ENCODE measurements around the gene FCF1.

The FCF1 gene

DNA sequence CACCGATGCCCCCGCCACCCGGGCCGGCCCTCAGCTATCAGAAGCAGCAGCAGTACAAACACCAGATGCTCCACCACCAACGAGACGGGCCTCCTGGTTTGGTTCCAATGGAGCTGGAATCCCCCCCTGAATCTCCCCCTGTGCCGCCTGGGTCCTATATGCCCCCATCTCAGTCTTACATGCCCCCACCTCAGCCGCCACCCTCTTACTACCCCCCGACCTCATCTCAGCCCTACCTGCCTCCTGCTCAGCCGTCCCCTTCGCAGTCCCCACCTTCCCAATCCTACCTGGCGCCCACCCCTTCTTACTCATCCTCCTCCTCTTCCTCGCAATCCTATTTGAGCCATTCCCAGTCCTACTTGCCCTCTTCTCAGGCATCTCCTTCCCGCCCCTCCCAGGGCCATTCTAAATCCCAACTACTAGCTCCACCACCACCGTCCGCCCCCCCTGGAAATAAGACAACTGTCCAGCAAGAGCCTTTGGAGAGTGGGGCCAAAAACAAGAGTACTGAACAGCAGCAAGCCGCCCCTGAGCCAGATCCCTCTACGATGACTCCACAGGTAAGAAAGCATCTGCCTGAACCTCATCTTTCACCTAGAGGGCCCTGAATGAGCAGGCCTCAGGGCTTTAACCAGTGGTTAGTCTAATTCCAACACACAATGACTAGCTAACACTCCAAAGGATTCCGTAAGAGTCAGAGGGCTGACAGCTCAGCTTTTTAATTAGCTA lies 51.0 kb downstream of the FCF1 start:
- no peak for DNase-seq (ENCODE audit: low spot score)

DNA sequence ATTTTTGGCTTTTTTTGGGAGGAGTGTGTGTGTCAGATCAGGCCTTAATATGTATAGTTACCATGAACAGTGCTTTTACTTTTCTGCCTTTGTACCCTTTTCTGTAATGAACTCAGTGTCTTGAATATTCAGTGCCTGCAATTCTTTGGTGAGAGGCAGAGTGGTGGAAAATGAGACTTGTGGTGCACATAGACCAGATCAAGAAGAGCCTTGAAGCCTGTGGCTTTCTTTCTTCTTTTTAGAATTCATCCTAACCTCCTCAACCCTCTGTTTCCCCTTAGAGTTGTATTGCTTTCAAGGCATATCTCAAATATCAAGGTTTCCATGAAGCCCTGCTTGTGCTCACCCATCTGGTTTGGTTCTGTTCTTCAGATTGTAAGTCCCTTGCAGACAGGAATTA lies 52.8 kb downstream of the FCF1 start:
- no peak for DNase-seq (ENCODE audit: low spot score)

DNA sequence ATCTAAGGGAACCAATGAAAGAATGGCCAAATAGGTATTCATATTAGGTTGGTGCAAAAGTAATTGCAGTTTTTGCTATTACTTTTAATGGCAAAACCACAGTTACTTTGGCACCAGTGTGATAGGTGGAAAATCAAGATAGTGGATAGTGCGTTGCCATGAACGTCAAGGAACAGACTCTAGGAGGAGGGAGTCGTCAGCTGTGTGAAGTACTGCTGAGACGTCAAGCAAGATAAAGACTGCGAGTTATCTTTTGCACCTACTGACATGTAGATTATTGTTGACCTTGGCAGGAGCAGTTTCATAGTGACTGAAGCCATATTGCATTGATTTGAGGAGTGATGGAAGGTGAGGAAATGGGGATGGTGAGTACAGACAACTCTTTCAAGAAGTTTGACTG lies 58.5 kb downstream of the FCF1 start:
- DNase-seq (ENCODE audit: low spot score), result no peak

DNA sequence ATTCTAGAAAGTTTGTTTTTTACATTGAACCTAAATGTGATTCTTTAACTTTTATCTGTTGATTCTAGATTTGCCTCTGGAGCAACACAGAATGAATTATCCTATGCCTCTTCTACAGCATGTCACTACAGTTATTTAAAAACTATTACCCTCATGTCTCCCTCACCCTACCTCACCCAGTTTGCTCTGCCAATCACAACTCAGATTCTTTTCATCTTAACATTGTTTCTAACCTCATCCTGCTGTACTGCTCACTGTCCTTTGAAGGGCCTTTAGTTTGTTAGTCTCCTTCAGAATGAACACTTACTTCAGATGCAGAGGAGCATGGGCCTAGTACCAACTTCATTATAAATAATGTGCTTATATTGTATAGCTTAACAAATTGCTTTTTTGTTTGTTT lies 71.7 kb downstream of the FCF1 start:
- no peak for DNase-seq (ENCODE audit: low spot score)

DNA sequence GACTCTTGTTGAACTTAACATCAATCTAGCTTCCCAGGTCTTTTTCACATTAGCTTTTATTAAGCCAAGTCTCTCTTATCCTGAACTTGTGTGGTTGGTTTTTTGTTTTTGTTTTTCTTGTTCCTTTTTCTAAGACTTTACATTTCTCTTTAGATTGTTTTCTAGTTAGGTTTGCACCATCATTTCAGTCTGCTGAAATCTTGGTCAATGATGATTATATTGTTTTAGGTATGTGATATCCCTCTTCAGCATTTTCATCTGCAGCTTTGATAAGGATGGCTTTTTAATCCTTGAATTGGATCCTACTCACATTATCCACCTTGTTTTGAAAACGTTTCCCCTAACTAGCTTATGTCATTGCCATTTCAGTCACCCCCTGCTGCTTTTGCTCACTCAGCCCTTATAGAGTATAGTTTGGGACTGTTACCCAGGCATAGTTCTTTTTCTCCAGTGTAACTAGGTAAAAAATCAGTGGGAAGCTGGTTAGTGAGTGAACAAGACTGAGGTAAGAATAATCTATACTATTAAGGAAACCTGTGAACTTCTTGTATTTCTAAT lies 72.2 kb downstream of the FCF1 start:
- no peak for DNase-seq (ENCODE audit: low spot score)

DNA sequence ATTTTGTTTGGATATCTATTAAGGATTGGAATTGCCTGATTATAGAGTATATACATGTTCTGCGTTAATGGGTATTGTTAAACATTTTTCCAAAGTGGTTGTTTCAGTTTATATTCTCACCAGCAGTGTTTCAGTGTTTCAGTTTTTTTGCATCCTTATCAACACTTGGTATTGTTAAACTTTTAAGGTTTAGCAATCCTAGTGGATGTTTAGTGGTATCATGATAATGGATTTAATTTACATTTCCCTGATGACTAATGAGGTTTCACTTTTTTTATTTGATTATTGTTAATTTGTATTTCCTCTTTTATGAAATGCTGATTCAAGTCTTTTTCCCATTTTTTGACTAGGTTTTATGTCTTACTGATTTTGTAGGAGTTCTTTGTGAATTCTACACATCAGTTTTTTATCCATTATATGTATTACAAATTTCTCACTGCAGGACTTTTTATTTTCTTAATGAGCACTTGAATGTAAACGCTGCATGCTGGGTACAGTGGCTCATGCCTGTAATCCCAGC lies 73.9 kb downstream of the FCF1 start:
- DNase-seq (ENCODE audit: low spot score), result no peak
